ENCODE data around the gene ARHGEF6.
"Not testable (repeated sequence)": the region's sequence is repeated elsewhere in the genome, so short reads cannot be mapped to it uniquely, and the experiment has no call there.

DNA sequence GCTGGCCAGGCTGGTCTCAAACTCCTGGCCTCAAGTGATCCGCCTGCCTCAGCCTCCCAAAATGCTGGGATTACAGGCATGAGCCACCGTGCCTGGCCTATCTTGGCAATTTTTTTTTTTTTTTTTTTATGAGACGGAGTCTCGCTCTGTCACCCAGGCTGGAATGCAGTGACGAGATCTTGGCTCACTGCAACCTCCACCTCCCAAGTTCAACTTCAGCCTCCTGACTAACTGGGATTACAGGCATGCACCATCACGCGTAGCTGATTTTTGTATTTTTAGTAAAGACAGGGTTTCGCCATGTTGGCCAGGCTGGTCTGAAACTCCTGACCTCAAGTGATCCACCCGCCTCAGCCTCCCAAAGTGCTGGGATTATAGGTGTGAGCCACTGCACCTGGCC is 39.0 kb upstream of the ARHGEF6 start:
- TF ChIP-seq POLR2AphosphoS5, POLR2A (IDR thresholded peaks at IDR 0.05): not testable (repeated sequence)
